DMS79 (cell line): Measurements from ENCODE around the gene DYNLT1.
"Not testable (repeated sequence)": the region's sequence is repeated elsewhere in the genome, so short reads cannot be mapped to it uniquely, and the experiment has no call there.

Experiments used
- DNase-seq: peaks from one replicate; lab custom pipeline; 2025; lab: John Stamatoyannopoulos, UW

DYNLT1 gene

DNA sequence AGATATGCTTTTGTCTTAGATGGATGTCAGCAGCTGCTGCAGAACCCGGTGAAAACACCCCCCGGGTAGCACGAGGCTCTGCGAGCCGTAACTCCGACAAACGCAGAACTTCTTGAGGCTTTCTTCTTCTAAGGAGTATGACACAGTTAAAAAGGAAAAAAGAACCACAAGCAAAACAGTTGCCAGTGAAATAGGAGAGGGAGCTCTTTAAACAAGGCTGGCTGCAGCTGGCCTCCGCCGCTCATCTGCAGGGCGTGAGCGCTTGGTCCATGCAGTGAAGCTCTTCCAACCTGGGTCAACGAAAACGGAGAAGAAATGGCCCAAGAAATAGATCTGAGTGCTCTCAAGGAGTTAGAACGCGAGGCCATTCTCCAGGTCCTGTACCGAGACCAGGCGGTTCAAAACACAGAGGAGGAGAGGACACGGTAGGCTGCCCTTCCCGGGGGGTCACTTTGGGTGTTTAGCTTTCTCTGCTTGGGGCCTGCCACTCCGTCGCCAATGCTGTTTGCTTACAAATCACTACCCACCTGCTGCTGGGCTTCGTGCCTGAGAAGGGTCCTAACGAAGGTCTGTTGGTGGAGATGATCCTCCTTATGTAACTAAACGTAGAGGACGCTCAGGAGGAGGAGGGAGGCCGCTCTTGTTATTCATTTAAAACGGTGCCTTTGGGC, 18.5 kb upstream of the DYNLT1 start:
- peak; percentile 85 for DNase-seq

GRCh38 chr6:158662607-158662953, 18.0 kb upstream of the DYNLT1 start:
- no peak for DNase-seq

GRCh38 chr6:158661156-158661685, 16.7 kb upstream of the DYNLT1 start:
- DNase-seq = peak; percentile 44

- peak; percentile 98 for DNase-seq
These were observed 15.8 kb upstream of the DYNLT1 start for GRCh38 chr6:158660333-158660754.

- DNase-seq = not testable (repeated sequence)
These were observed 12.4 kb upstream of the DYNLT1 start for GRCh38 chr6:158656986-158657385.

DNA sequence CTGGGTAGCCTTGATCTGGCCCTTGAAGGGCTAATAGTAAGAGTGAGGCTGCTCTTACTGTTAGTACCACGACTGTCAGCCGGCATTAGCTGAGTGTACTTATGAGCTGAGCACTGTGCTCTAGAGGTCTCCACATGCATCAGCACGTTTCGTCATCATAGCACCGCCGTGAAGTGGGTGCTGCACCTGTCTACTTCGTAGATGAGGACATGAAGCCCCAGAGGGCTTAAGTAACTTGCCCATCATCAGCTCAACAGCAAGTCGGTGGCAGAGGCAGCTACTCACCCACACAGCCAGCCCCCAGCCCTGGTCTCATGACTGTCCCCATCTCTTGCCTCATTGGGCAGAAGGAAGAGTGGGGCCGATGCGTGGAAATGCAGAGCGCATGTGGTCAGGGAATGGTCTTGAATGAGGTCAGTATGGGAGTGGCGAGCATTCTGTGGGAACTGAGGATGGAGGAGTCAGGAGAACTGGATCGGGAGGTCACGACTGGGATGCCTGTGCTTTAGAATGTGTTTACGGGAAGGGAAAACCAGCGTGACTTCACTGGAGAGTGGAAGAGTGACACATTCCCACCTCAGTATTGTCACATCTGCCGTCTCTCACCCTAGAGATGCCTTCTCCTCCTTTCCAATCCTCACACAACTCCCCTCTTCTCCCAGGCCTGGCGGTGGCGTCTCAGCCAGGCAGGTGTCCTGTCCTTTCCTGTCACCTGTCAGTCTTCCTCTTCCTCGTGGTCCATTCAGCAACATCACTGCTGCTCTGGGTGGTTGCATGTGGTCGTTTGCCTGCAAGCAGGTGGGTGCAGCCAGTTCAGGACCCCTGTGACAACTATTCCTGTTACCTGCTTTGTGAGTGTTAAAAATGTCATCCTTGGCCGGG, 11.3 kb upstream of the DYNLT1 start:
- peak; percentile 93 for DNase-seq

GRCh38 chr6:158654960-158655489, 10.5 kb upstream of the DYNLT1 start:
- no peak for DNase-seq

GRCh38 chr6:158654498-158654897, 10.0 kb upstream of the DYNLT1 start:
- DNase-seq = peak; percentile 40

DNA sequence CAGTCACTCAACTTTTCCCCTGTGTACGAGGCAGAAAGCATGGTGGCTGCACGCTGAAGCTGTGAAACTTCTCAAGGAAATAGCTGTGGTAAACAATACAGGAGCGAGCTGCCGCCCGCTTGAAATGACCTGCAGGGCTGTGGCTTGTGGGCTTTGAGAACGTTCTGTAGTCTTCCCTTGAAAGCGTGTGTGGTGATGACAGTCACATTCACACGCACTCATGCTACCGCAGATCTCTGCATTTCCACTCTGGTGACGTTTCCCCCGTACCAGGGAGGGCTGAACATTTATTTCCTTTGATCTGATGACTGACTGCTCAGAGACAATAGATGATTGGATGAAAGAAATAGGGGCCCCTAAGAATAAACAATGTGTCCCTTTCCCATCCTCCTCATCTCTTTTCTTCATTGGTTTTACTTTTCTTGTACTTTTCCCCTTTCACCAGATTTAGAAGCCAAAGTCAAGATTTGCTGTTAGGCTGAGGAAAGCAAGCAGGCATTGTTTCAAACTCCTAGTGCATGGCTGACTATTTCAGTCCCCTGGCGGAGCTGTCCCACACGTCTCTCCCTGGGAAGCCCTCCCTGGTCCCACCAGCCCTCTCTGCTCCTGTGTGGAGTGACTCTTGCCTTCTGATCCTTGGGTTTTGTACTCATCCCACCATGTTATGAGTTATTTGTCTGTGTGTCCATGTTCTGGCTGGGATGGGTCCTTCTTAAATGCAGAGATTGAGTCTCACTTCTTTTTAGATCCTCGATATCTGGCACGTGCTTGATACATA, 9.2 kb upstream of the DYNLT1 start:
- no peak for DNase-seq

GRCh38 chr6:158651981-158652737, 7.6 kb upstream of the DYNLT1 start:
- DNase-seq = not testable (repeated sequence)

- DNase-seq = peak; percentile 95
These were observed 5.0 kb upstream of the DYNLT1 start, which contains the start of gene SYTL3 for GRCh38 chr6:158649289-158650143. Gene SYTL3 (plus strand): TSS chr6:158650054. CDS start chr6:158663269, 13,215 bp downstream.

- no peak for DNase-seq
These were observed 4.2 kb upstream of the DYNLT1 start for GRCh38 chr6:158648682-158649131.

GRCh38 chr6:158647501-158647900, 3.0 kb upstream of the DYNLT1 start:
- DNase-seq = no peak

GRCh38 chr6:158646023-158646910, 1.7 kb upstream of the DYNLT1 start:
- DNase-seq = no peak

- no peak for DNase-seq
These were observed 800 bp upstream of the DYNLT1 start for GRCh38 chr6:158645064-158646022.

DNA sequence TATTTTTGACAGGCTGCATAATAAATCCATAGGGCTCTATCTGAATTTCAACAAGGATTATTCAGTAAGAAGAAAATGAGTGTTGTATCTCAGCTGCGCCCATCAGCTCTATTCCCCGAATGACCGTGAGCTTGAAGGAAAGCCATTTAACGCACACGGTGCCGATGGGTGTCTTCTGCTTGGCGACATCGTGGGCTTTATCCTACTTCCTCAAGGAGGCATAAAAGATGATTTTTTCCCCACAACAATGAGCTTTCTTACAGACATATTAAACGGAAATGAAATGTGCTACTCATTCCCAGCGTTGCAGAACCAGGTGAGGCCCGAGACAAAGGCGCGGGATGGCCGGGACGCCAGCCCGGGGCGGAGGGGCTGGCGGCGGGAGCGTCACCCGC, 710 bp downstream of the DYNLT1 start:
- no peak for DNase-seq

DNA sequence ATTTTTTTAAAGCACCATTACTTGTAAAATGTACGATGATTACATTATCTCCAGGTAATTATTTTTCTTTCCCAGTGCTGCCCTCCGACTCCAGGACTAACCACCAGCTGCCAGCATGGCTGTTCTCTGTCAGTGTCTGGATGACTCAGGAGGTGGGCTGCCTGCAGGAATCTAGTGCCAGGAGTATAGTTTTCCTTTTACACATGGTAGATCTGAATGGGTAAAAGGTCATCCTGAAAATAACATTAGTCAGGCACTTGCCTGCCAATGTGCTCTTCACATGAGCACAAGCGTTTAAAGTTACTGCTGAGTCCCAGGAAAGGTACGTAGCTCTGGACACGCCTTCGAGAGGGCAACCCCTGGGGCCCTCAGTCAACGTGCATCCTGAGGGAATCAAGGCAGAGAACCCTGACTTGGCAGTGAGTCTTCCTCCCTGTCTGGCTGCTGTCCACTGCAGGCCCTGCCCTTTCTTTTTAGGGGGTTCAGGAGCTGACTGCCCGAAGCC, 2.4 kb downstream of the DYNLT1 start:
- DNase-seq = no peak

DNA sequence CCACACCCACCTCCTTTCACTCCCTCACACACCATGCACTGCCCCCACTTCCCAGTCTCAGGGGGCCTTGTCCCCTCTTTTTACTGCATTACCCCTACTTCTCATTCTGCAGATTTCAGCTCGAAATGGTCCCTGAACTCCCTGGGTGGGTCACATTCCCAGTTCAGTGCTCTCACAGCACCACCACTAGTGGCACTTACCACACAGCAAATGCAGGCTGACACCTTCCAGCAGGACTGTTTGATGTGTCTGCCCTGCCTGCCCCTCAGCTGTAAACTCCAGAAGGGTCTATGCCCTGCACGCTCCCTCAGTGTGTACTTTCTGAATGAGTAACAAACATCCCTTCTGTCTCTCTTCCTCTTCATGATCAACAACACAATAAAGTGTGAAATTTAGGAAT, 4.0 kb downstream of the DYNLT1 start:
- DNase-seq = no peak
